NCI-H2196 (cell line): ENCODE results near the gene KRI1.

Source experiments
- DNase-seq: peaks from one replicate; lab custom pipeline; 2025; ENCODE audit not compliant: unreplicated experiment; lab: John Stamatoyannopoulos, UW

The KRI1 gene

GRCh38 chr19:10518444-10519361 is 47.1 kb downstream of the KRI1 start:
- DNase-seq, result no peak

GRCh38 chr19:10517760-10518443 is 47.9 kb downstream of the KRI1 start:
- peak; percentile 52 for DNase-seq

GRCh38 chr19:10517361-10517759 is 48.5 kb downstream of the KRI1 start, which contains the start of gene S1PR5:
S1PR5 (minus strand) TSS chr19:10517447; CDS start chr19:10515011, 2,436 bp downstream.
- peak; percentile 85 for DNase-seq

GRCh38 chr19:10516671-10517286 is 49.0 kb downstream of the KRI1 start:
- no peak for DNase-seq

- no peak for DNase-seq
Measured at GRCh38 chr19:10516064-10516385, 49.8 kb downstream of the KRI1 start.

GRCh38 chr19:10514211-10515145 is 51.3 kb downstream of the KRI1 start:
- DNase-seq, result no peak

- no peak for DNase-seq
Measured at GRCh38 chr19:10513223-10513622, 52.6 kb downstream of the KRI1 start.

GRCh38 chr19:10510301-10510802 is 55.5 kb downstream of the KRI1 start:
- DNase-seq, result no peak

- DNase-seq, result no peak
Measured at GRCh38 chr19:10508707-10509106, 57.1 kb downstream of the KRI1 start.

- no peak for DNase-seq
Measured at GRCh38 chr19:10508036-10508435, 57.8 kb downstream of the KRI1 start.

GRCh38 chr19:10505583-10506229 is 60.1 kb downstream of the KRI1 start:
- peak; percentile 37 for DNase-seq
